GM21786 (cell line): ENCODE results near the gene SDE2.
"Not testable (repeated sequence)": the region's sequence is repeated elsewhere in the genome, so short reads cannot be mapped to it uniquely, and the experiment has no call there.

Source experiments
- ATAC-seq: cut with Tn5 transposase; IDR thresholded peaks from one replicate; pipeline ENCODE4 v1.9.1; 2021; ENCODE audit not compliant: unreplicated experiment

The SDE2 gene

GRCh38 chr1:225979421-225979820 lies 19.7 kb downstream of the SDE2 start:
- ATAC-seq: no peak

- peak; percentile 76 for ATAC-seq
Measured at GRCh38 chr1:225977937-225978748, 21.0 kb downstream of the SDE2 start.

GRCh38 chr1:225975146-225975545 lies 24.0 kb downstream of the SDE2 start:
- ATAC-seq: not testable (repeated sequence)

GRCh38 chr1:225974454-225974853 lies 24.7 kb downstream of the SDE2 start:
- ATAC-seq: no peak

GRCh38 chr1:225973158-225973557 lies 26.0 kb downstream of the SDE2 start:
- no peak for ATAC-seq

GRCh38 chr1:225972344-225973152 lies 26.6 kb downstream of the SDE2 start:
- ATAC-seq: no peak

- ATAC-seq: not testable (repeated sequence)
Measured at GRCh38 chr1:225970592-225971157, 28.5 kb downstream of the SDE2 start.

- not testable (repeated sequence) for ATAC-seq
Measured at GRCh38 chr1:225969751-225970150, 29.4 kb downstream of the SDE2 start.

- ATAC-seq: no peak
Measured at GRCh38 chr1:225965231-225965630, 33.9 kb downstream of the SDE2 start.

GRCh38 chr1:225963735-225964530 lies 35.2 kb downstream of the SDE2 start:
- no peak for ATAC-seq

- no peak for ATAC-seq
Measured at GRCh38 chr1:225962440-225962975, 36.6 kb downstream of the SDE2 start.

GRCh38 chr1:225961659-225962439 lies 37.3 kb downstream of the SDE2 start:
- no peak for ATAC-seq

- ATAC-seq: no peak
Measured at GRCh38 chr1:225958041-225958440, 41.1 kb downstream of the SDE2 start.

- no peak for ATAC-seq
Measured at GRCh38 chr1:225954753-225955152, 44.4 kb downstream of the SDE2 start.

GRCh38 chr1:225953315-225953714 lies 45.8 kb downstream of the SDE2 start:
- ATAC-seq: no peak

- no peak for ATAC-seq
Measured at GRCh38 chr1:225950905-225951497, 48.1 kb downstream of the SDE2 start.

- no peak for ATAC-seq
Measured at GRCh38 chr1:225949041-225949440, 50.1 kb downstream of the SDE2 start.

- no peak for ATAC-seq
Measured at GRCh38 chr1:225946803-225947202, 52.3 kb downstream of the SDE2 start.

- ATAC-seq: no peak
Measured at GRCh38 chr1:225946082-225946620, 53.0 kb downstream of the SDE2 start.
